Liver (tissue), 3 donors: ENCODE measurements around the gene HCFC1R1.

ENCODE experiments used
- GABPA ChIP-seq, 2 donors: IDR thresholded peaks in 1 of 2; conservative IDR thresholded peaks in 1 of 2; 2 replicates each; pipeline ENCODE4 v1.6.1; 2016; ENCODE audit warnings: antibody characterized with exemption in 2 of 2, mild to moderate bottlenecking in 1 of 2, moderate library complexity in 1 of 2
- TF ChIP-seq, protein P1 (sequence below): fragments of 150-350 bp; IDR thresholded peaks from 2 replicates; pipeline ENCODE4 v1.5.1; 2017; ENCODE audit warnings: improper control_type of control experiment, low read depth, low read length; ENCODE audit not compliant: missing input control
- donor health status: healthy.
- donor health status: healthy.

DNA sequence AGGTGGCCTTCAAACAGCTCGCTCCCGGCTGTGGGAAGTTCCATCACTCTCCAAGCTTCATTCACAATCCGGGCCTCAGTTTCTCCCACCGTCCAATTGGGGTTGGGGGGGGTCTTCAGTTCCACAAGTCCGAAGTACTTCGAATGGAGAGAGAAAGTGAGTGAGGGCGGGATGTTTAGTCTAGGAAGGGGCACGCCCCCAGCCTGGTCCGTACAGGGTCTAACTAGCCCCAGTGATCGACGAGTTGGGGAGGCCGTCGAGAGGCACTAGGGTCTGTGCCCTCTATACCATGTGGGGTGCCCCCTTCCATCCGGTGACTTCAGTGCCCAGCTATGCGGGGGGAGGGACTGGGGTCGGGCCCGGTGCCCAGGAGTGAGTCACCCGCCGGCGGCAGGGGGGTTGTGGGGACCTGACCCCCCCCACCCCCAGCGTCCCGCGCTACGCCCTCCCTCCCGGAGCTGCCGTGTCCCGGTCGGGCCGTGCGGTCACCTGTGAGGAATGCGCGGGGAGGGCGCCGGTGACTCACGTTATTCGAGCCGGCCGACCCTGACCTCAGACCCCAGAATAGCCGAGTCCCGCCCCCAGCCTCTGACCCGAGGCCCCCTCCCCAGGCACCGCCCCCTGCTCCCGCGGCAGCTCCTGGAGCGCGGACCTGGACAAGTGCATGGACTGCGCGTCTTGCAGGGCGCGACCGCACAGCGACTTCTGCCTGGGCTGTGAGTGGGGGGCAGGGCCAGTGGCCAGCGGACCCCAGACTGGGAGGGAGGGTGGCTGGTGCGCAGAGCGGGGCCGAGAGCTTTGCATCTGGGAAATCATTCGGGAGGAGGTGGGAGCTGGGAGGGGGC lies 2.9 kb downstream of the HCFC1R1 start:
- TF ChIP-seq, protein P1, sequence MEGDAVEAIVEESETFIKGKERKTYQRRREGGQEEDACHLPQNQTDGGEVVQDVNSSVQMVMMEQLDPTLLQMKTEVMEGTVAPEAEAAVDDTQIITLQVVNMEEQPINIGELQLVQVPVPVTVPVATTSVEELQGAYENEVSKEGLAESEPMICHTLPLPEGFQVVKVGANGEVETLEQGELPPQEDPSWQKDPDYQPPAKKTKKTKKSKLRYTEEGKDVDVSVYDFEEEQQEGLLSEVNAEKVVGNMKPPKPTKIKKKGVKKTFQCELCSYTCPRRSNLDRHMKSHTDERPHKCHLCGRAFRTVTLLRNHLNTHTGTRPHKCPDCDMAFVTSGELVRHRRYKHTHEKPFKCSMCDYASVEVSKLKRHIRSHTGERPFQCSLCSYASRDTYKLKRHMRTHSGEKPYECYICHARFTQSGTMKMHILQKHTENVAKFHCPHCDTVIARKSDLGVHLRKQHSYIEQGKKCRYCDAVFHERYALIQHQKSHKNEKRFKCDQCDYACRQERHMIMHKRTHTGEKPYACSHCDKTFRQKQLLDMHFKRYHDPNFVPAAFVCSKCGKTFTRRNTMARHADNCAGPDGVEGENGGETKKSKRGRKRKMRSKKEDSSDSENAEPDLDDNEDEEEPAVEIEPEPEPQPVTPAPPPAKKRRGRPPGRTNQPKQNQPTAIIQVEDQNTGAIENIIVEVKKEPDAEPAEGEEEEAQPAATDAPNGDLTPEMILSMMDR, result no peak
- peak in 1 of 2 donors; percentile 12 for TF ChIP-seq GABPA (IDR thresholded peaks at IDR 0.05 in 1 of 2, conservative IDR thresholded peaks at IDR 0.05 in 1 of 2)
